ENCODE measurements around the gene GIN1.

GRCh38 chr5:103110403-103110802 lies 9.5 kb downstream of the GIN1 start:
- TF ChIP-seq TAF1 (IDR thresholded peaks at IDR 0.05; ENCODE audit: low read depth, low read length) (no peak), POLR2A (IDR thresholded peaks at IDR 0.05; ENCODE audit: low read depth, low read length) (no peak), SPI1 (IDR thresholded peaks at IDR 0.05; ENCODE audit: low read depth, low read length) (no peak)
